Activated CD8-positive, alpha-beta memory T cell treated with anti-CD3 and anti-CD28 coated beads, Interleukin-2, amount 50 U/mL, for 24 hours (primary cell): Measurements from ENCODE around the gene HMG20B.
"Not testable (repeated sequence)": the region's sequence is repeated elsewhere in the genome, so short reads cannot be mapped to it uniquely, and the experiment has no call there.

Source experiments
- DNase-seq: peaks from one replicate; pipeline ENCODE4 v3.0.0-alpha.2; 2020; ENCODE audit errors: extremely low read depth

HMG20B gene

DNA sequence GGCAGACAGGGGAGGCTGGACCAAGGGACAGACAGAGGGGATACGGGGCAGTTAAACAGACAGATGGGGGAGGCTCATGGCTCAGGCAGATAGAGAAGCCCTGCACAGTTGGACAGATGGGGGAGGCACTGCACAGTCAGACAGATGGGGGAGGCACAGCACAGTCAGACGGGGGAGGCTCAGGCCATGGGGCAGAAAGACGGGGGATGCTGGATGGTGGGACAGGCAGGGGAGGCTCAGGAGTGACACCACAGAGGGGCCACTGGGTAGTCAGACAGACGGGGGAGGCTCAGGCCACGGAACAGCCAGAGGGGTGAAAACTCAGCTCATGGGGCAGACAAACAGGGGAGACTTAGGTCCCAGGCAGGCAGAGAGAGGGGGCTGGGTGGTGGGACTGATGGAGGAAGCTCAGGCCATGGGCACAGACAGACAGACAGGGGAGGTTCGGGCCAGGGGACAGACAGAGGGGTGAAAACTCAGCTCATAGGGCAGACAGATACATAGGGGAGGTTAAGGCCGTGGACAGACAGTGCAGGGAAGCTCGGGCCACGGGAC lies 16.2 kb upstream of the HMG20B start:
- DNase-seq = no peak

DNA sequence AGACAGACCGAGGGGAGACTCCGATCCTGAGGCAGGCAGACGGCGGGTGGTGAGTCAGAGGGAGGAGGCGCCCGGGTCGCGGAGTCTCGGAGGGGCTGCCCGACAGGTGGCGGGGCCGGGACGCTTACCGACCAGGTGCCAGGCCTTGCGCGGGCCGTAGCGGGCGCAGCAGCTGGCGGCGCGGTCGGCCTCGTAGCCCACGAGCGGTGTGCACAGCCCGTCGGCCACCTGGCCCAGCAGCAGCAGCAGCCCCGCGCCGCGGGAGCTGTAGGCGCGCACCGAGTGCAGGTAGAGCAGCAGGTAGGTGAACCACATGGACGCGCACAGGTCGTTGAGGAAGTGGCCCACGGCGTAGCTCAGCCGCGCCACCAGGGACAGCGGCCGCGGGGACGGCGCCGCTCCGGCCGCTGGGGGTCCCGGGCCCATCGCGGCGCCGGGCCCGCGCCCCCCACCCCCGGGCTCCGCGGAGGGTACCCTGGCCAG lies 15.7 kb upstream of the HMG20B start:
- DNase-seq = no peak

DNA sequence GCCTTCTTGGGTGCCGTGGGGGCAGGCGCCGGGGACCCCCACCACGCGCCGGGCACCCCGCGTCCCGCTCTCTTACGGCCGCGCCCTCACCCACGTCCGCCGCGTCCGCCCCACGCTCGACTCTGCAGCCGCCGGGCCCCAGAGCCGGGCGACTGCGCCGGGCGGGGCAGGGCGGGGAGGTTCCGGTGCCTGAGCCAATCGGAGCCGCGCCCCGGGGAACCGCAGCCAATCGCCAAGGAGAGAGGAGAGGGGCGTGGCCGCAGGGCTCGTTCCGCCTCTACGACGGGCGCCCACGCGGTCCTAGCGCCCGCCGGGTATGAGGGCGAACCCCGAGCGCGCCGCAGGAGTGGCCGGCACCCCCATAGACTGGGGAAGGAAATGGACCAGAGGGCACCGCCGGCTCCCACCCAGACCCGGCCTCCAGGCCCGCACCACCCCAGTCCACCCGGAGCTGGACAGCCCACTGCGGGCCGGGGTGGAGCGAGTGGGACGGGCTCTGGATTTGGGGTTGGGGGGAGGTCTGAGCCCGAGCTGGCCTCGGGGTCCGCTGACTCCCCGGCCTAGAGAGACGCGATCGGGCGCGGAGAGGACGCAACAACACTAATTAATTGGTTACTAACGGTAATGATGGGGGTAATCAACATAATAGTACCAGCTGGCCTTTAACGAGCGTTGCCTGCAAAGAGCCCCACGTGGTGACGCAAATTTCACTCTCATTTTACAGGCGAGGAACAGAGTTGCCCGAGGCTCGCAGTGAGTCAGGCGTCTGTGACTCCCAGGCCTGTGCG lies 15.1 kb upstream of the HMG20B start, which contains the start of gene MFSD12:
MFSD12 (minus strand) TSS at position 126 of the 788 bp plus-strand sequence. CDS start 183 bp downstream, outside the sequence.
- DNase-seq = peak; percentile 86

DNA sequence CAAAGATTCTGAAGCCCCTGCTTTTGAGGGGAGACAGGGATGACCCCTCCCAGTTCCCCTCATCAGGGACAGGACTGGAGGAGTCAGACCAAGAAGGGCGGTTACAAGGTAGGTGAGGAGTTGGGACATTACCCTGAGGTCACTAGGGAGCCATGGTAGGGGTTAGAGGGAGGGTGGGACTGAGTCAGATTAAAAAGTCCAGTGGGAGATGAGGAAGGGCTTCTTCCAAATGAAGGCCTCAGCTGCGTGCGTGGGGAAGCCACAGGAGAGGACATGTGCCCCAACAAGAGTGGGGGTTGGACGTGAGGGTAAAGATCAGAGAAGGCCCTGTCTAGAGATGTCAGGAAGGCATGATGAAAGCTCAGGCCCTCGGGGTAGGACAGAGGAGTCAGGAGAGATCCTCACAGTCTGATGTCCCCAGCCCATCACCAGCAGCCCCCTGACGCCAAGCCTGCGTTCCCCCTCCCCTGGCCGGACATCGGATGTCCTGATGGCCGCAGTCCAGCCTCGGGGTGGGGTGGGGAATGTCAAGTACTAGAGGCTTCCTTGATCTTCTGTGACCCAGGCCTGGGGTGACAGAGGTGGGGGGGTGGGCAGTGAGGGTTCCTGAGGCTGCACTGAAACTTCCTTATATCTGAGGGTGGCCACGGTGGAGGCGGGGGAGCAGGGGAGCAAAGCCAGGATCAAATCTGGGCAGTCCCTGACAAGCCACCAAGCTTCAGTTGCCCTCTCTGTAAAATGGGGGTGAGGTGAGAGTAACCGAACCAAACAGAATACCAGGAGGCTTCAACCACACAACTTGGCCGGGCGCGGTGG lies 8.8 kb upstream of the HMG20B start:
- DNase-seq = no peak

DNA sequence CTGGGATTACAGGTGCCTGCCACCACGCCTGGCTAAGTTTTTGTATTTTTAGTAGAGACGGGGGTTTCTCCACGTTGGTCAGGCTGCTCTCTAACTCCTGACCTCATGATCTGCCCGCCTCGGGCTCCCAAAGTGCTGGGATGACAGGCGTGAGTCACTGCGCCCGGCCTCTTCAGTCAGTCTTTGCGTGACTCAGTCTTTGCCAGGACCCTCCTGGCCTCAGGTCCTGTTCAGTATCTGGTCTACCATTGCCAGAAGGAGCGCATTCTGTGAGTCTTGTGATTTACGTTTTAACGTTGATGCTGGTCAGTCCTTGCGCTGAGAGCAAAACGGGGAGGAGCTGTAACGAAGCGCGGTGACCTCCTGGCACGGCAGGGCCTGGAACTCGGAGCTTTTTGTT lies 7.6 kb upstream of the HMG20B start:
- DNase-seq = no peak

GRCh38 chr19:3570042-3570441 lies 2.7 kb upstream of the HMG20B start:
- DNase-seq = not testable (repeated sequence)

DNA sequence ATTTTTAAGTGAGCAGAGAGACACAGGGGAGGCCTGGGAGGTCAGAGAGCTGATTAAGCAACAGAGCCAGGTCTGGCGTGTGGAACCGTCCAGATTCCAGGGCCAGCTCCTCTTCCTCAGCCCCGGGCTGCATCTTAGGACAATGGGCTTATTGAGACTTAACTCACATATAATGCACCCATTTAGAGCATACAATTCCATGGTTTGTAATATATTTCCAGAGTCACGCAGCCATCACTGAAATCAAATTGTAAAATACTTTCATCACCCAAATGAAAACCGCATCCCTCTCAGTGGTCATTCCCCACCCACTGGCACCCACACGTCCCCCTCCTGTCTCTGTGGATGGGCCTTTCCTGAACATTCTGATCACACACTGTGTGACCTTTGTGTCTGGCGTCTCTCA lies 2.1 kb upstream of the HMG20B start:
- no peak for DNase-seq

GRCh38 chr19:3572132-3572854 lies 451 bp upstream of the HMG20B start:
- DNase-seq = peak; percentile 99

GRCh38 chr19:3573162-3573857 lies 566 bp downstream of the HMG20B start:
- DNase-seq = no peak

DNA sequence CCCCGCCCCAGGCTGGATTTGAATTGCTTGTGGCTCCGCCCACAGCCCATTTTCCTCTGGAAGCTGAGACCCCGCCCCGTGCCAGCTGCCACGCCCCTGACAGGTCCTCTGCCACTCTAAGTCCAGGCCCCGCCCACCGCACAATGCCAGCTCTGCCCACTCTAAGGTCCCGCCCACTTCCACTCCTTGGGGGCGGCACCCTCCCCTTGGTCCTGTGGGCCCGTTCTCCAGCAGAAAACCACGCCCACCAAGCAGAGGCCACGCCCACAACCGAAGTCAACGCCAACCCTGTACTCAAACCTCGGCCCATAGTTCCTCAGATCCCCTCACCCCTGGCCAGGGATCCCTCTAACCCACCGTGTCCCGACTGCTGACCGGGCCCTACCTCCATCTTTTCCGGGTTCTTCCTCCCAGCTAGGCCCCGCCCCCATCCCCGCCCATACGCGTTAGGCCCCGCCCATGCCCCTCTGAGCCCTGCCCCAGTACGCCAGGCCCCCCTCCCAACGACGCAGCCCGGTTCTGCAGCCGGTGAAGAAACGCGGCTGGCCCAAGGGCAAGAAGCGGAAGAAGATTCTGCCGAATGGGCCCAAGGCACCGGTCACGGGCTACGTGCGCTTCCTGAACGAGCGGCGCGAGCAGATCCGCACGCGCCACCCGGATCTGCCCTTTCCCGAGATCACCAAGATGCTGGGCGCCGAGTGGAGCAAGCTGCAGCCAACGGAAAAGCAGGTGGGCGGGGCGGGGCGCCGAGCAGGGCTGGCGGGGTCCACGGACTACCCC lies 1.3 kb downstream of the HMG20B start:
- DNase-seq = peak; percentile 68

- no peak for DNase-seq
Measured at GRCh38 chr19:3575260-3575741, 2.6 kb downstream of the HMG20B start.

DNA sequence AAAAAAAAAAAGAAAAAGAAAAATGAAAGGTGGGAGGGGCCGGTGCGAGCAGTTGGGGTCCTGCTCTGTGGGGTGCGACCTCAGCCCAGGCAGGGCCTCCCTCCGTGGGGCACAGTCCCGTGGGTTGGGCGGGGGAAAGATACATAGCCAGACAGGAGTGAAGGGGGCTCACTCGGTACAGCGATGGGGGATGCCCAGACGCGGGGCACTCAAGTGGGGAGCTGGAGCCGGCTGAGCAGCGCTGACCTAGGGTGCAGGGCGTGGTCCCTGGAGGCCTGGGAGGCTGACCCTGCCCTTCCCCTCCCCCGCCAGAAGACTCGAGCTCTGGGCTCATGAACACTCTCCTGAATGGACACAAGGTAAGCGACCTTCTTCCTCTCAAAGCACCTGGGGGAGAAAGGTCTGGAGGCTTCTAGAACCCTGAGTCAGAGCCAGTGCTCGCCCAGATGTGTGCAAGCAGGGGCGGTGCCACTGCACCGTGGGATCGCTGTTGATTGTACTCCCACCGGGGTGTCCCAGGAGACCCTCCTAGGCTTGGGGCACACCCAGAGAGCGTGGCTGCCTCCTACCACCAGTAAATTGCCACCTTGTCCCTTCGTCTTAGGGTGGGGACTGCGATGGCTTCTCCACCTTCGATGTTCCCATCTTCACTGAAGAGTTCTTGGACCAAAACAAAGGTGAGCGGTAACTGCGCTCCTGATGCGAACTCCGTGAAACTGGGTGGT lies 3.4 kb downstream of the HMG20B start:
- no peak for DNase-seq

DNA sequence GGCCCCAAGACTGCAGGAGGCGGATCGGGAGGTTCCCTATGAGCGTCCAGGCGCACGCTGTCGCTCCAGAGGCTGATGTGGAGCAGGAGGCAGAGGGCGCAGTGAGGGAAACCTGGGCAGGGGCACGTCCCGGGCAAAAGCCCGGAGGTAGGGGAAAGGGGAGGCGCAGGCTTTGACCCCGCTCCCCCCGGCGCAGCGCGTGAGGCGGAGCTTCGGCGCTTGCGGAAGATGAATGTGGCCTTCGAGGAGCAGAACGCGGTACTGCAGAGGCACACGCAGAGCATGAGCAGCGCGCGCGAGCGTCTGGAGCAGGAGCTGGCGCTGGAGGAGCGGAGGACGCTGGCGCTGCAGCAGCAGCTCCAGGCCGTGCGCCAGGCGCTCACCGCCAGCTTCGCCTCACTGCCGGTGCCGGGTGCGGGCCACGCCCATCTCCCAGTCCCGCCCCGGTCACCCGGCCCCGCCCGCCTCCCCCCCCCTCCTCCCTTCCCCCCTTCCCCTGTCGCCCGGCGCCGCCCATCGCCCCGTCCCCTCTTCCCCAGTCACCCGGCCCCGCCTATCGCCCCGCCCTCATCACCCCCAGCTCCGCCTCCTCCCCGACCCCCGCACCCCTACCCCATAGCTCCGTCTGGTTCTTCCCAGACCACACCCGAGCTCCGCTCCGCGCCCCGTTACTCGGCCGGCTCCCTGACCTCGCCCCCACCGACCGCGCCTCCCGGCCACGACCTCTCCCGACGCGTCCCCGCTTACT lies 4.1 kb downstream of the HMG20B start:
- no peak for DNase-seq

GRCh38 chr19:3577723-3578344 lies 5.1 kb downstream of the HMG20B start:
- DNase-seq = no peak

- no peak for DNase-seq
Measured at GRCh38 chr19:3578390-3578789, 5.6 kb downstream of the HMG20B start.

- DNase-seq = no peak
Measured at GRCh38 chr19:3580156-3580934, 7.6 kb downstream of the HMG20B start.

DNA sequence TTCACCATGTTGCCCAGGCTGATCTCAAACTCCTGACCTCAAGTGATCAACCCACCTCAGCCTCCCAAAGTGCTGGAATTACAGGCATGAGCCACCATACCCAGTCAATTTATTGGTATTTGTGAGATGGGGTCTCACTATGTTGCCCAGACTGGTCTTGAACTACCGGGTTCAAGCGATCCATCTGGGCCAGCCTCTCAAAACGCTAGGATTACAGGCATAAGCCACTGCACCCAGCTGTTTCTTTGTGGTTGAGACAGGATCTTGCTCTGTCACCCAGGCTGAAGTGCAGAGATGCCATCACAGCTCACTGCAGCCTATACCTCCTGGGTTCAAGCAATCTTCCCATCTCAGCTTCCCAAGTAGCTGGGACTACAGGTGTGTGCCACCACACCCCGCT lies 9.0 kb downstream of the HMG20B start:
- not testable (repeated sequence) for DNase-seq
